GM23248 (cell line): Measurements from ENCODE around the gene TSPEAR.

ENCODE experiments used
- EZH2 ChIP-seq: fragments of 200-600 bp; sonication (generic); IDR thresholded peaks from 2 replicates; pipeline ENCODE4 v1.6.1; 2018; ENCODE audit warnings: antibody characterized with exemption, mild to moderate bottlenecking; ENCODE audit not compliant: insufficient read depth, poor library complexity, severe bottlenecking
- EZH2phosphoT487 ChIP-seq: fragments of 200-600 bp; sonication (generic); IDR thresholded peaks from 2 replicates; pipeline ENCODE4 v1.6.1; 2018; ENCODE audit warnings: antibody characterized with exemption, moderate library complexity, mild to moderate bottlenecking, low read depth; ENCODE audit not compliant: insufficient read depth

DNA sequence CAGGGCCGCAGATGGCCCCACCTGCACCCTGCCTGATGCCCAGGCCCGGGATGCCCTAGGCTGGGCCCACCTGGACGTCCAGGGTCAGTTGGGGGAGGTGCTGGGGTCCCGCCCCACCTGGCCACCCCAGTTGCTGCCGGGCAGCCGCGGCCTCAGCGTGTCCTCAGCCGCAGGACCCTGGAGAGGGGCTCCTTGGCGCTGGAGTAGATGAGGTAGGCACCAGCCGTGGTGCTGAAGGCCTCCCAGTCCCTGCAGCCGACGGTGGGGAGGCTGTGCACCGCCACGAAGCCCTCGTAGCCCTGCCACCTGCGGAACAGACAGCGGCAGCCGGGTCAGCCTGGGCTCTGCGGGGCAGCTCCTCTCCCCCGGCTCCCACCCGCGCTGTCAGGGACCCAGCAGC is 211.7 kb downstream of the TSPEAR start:
- TF ChIP-seq EZH2 (no peak), EZH2phosphoT487 (no peak)
